ENCODE data around the gene PCDHB14. TPM values are rescaled to one million over a fixed set of nuclear protein-coding genes. Genes with fewer than 3 reads are reported as not detected.

Gene PCDHB14
- total RNA-seq, 1 experiment from 2014 or later: 2.6 TPM

DNA sequence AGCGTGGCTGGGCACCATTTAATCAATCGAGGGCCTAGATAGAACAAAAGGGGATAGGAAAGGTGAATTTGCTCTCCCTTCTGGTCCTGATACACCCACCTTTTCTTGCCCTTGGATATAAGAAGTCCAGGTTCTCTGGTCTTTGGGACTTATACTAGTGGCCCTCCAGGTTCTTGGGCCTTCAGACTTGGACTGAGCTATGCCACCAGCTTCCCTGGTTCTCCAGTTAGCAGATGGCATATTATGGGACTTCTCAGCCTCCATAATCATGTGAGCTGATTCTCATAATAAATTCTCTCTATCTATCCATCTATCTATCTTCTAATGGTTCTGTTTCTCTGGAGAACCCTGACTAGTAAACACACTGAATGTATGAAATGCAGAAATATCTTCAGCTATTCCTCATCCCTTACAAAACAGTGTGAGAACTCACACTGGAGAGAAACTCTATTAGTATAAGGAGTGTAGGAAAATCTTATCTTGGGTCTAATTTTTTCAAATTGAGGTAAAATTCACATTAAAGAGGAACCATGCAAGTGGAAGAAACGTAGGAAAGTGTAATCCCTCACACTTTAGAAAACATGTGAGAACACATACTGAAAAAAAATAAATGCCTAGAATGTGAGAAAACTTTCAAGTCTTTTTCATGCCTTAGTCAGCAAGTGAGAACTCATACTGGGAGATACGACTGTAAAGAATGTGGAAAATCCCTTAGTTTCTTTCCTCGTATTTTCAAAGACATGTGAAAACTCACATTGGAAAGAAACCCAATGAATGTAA is 37.5 kb downstream of the PCDHB14 start:
- H3K4me3 Mint-ChIP-seq: no peak overlapping the region
- ChIA-PET CTCF (no interaction called here), POLR2A (no interaction called here)
- TF ChIP-seq EMX1 (CRISPR knock-in tag; IDR thresholded peaks at IDR 0.05): no peak
- TF ChIP-seq, protein P1, sequence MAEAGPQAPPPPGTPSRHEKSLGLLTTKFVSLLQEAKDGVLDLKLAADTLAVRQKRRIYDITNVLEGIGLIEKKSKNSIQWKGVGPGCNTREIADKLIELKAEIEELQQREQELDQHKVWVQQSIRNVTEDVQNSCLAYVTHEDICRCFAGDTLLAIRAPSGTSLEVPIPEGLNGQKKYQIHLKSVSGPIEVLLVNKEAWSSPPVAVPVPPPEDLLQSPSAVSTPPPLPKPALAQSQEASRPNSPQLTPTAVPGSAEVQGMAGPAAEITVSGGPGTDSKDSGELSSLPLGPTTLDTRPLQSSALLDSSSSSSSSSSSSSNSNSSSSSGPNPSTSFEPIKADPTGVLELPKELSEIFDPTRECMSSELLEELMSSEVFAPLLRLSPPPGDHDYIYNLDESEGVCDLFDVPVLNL (CRISPR knock-in tag; IDR thresholded peaks at IDR 0.05; ENCODE audit: borderline replicate concordance, low read depth): no peak
- TF ChIP-seq, protein P2, sequence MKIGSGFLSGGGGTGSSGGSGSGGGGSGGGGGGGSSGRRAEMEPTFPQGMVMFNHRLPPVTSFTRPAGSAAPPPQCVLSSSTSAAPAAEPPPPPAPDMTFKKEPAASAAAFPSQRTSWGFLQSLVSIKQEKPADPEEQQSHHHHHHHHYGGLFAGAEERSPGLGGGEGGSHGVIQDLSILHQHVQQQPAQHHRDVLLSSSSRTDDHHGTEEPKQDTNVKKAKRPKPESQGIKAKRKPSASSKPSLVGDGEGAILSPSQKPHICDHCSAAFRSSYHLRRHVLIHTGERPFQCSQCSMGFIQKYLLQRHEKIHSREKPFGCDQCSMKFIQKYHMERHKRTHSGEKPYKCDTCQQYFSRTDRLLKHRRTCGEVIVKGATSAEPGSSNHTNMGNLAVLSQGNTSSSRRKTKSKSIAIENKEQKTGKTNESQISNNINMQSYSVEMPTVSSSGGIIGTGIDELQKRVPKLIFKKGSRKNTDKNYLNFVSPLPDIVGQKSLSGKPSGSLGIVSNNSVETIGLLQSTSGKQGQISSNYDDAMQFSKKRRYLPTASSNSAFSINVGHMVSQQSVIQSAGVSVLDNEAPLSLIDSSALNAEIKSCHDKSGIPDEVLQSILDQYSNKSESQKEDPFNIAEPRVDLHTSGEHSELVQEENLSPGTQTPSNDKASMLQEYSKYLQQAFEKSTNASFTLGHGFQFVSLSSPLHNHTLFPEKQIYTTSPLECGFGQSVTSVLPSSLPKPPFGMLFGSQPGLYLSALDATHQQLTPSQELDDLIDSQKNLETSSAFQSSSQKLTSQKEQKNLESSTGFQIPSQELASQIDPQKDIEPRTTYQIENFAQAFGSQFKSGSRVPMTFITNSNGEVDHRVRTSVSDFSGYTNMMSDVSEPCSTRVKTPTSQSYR (CRISPR knock-in tag; IDR thresholded peaks at IDR 0.05): no peak
- no peak for TF ChIP-seq IRF2 (CRISPR knock-in tag; IDR thresholded peaks at IDR 0.05; ENCODE audit: borderline replicate concordance, low read depth)
- TF ChIP-seq ZNF532 (CRISPR knock-in tag; IDR thresholded peaks at IDR 0.05; ENCODE audit: borderline replicate concordance): no peak
- no peak for TF ChIP-seq CREB1 (CRISPR knock-in tag; IDR thresholded peaks at IDR 0.05)
- DNase-seq (ENCODE audit: low spot score): no peak
- H3K36me3 Mint-ChIP-seq: peaks cover 78% of the 10 kb centered on the region
- no peaks in the 10 kb centered on the region for H3K4me1 Mint-ChIP-seq
- no peak for ATAC-seq
- peaks cover 11% of the 10 kb centered on the region for H3K27me3 Mint-ChIP-seq (ENCODE audit: low read depth)
- no peak overlapping the region for H3K27ac Mint-ChIP-seq
- H3K9me3 Mint-ChIP-seq: peaks cover 89% of the 10 kb centered on the region

GRCh38 chr5:141261238-141261546 is 38.0 kb downstream of the PCDHB14 start:
- peaks cover 89% of the 10 kb centered on the region for H3K9me3 Mint-ChIP-seq
- ATAC-seq (no peak), DNase-seq (ENCODE audit: low spot score) (no peak)
- no peak overlapping the region for H3K27ac Mint-ChIP-seq
- POLR2A ChIA-PET: no interaction called here
- peaks cover 11% of the 10 kb centered on the region for H3K27me3 Mint-ChIP-seq (ENCODE audit: low read depth)
- H3K4me3 Mint-ChIP-seq: no peak overlapping the region
- CTCF ChIA-PET: no interaction called here
- peaks cover 78% of the 10 kb centered on the region for H3K36me3 Mint-ChIP-seq
- no peaks in the 10 kb centered on the region for H3K4me1 Mint-ChIP-seq
- no peak for TF ChIP-seq ATF3 (CRISPR knock-in tag; conservative IDR thresholded peaks at IDR 0.05)
- TF ChIP-seq AFF4 (CRISPR knock-in tag; IDR thresholded peaks at IDR 0.05; ENCODE audit: borderline replicate concordance): no peak
- TF ChIP-seq, protein P3, sequence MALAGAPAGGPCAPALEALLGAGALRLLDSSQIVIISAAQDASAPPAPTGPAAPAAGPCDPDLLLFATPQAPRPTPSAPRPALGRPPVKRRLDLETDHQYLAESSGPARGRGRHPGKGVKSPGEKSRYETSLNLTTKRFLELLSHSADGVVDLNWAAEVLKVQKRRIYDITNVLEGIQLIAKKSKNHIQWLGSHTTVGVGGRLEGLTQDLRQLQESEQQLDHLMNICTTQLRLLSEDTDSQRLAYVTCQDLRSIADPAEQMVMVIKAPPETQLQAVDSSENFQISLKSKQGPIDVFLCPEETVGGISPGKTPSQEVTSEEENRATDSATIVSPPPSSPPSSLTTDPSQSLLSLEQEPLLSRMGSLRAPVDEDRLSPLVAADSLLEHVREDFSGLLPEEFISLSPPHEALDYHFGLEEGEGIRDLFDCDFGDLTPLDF (CRISPR knock-in tag; IDR thresholded peaks at IDR 0.05): no peak
- no peak for TF ChIP-seq ZNF263 (CRISPR knock-in tag; IDR thresholded peaks at IDR 0.05; ENCODE audit: low read depth)
- no peak for TF ChIP-seq EMX1 (CRISPR knock-in tag; IDR thresholded peaks at IDR 0.05)
- no peak for TF ChIP-seq ZNF121 (CRISPR knock-in tag; IDR thresholded peaks at IDR 0.05)
- no peak for TF ChIP-seq TEAD1 (CRISPR knock-in tag; IDR thresholded peaks at IDR 0.05)
- TF ChIP-seq ZNF671 (CRISPR knock-in tag; IDR thresholded peaks at IDR 0.05): no peak
- TF ChIP-seq NFATC4 (CRISPR knock-in tag; IDR thresholded peaks at IDR 0.05): no peak
- TF ChIP-seq ELF4 (CRISPR knock-in tag; IDR thresholded peaks at IDR 0.05; ENCODE audit: low read depth): no peak
- TF ChIP-seq CREM (CRISPR knock-in tag; IDR thresholded peaks at IDR 0.05): no peak
- TF ChIP-seq FOXP1 (CRISPR knock-in tag; IDR thresholded peaks at IDR 0.05; ENCODE audit: borderline replicate concordance): no peak

Data from WTC11 (cell line).